WTC11 (cell line): ENCODE results near the gene STX12. TPM values are rescaled to one million over a fixed set of nuclear protein-coding genes. Genes with fewer than 3 reads are reported as not detected.
A peak's percentile ranks its signal among the peaks of the same experiment; 100 is the strongest.

Experiments used
- ATAC-seq: fragments of 200-7000 bp; cut with Tn5 transposase; 2 replicates; pipeline ENCODE4 v1.10.0; 2021; ENCODE audit warnings: mild to moderate bottlenecking, moderate library complexity
- CTCF ChIA-PET: fragments of 300-600 bp; sonication (Branson Sonifier 250); formaldehyde crosslinking; loops from one replicate; lab custom pipeline; 2021; ENCODE audit warnings: antibody characterized with exemption; lab: Charles Lee
- POLR2A ChIA-PET: fragments of 350-600 bp; sonication (Branson Sonifier 250); formaldehyde crosslinking; loops from one replicate; lab custom pipeline; 2021; ENCODE audit warnings: antibody characterized with exemption; lab: Charles Lee
- DNase-seq: peaks from one replicate; pipeline ENCODE4 v3.0.0; 2021; ENCODE audit warnings: low spot score
- H3K27ac Mint-ChIP-seq: 2 replicates; pipeline ENCODE4 v1.8.0; 2021; ENCODE audit warnings: mixed read lengths
- H3K27me3 Mint-ChIP-seq: 2 replicates; pipeline ENCODE4 v1.8.0; 2021; ENCODE audit warnings: low read depth, mild to moderate bottlenecking, moderate library complexity, mixed read lengths
- H3K36me3 Mint-ChIP-seq: 2 replicates; pipeline ENCODE4 v1.8.0; 2021; ENCODE audit warnings: mixed read lengths
- H3K4me1 Mint-ChIP-seq: 2 replicates; pipeline ENCODE4 v1.8.0; 2022; ENCODE audit warnings: mixed read lengths
- H3K4me3 Mint-ChIP-seq: 2 replicates; pipeline ENCODE4 v1.8.0; 2021; ENCODE audit warnings: mild to moderate bottlenecking, moderate library complexity, mixed read lengths
- H3K9me3 Mint-ChIP-seq: 2 replicates; pipeline ENCODE4 v1.8.0; 2021; ENCODE audit warnings: mixed read lengths
- ATF1 ChIP-seq: sonication (generic); formaldehyde crosslinking; IDR thresholded peaks from 2 replicates; pipeline ENCODE4 v1.8.1; 2023; ENCODE audit warnings: mild to moderate bottlenecking, moderate library complexity, missing genetic modification reagents
- IRF2 ChIP-seq: sonication (generic); formaldehyde crosslinking; IDR thresholded peaks from 2 replicates; pipeline ENCODE4 v1.8.0; 2022; ENCODE audit warnings: low read depth, missing genetic modification reagents, borderline replicate concordance
- NFATC4 ChIP-seq: fragments of 250-450 bp; sonication (Bioruptor Pico); IDR thresholded peaks from 2 replicates; pipeline ENCODE4 v1.9.0; 2021; ENCODE audit warnings: mild to moderate bottlenecking
- NFE2L1 ChIP-seq: sonication (generic); formaldehyde crosslinking; IDR thresholded peaks from 2 replicates; pipeline ENCODE4 v1.8.1; 2023; ENCODE audit warnings: missing genetic modification reagents
- OVOL2 ChIP-seq: fragments of 250-450 bp; sonication (Bioruptor Pico); IDR thresholded peaks from 2 replicates; pipeline ENCODE4 v1.9.0; 2021; ENCODE audit warnings: mild to moderate bottlenecking, borderline replicate concordance
- RELA ChIP-seq: sonication (generic); formaldehyde crosslinking; IDR thresholded peaks from 2 replicates; pipeline ENCODE4 v1.8.1; 2022; ENCODE audit warnings: missing genetic modification reagents, mild to moderate bottlenecking, borderline replicate concordance
- SMAD3 ChIP-seq: sonication (generic); formaldehyde crosslinking; IDR thresholded peaks from 2 replicates; pipeline ENCODE4 v1.8.0; 2022; ENCODE audit warnings: missing genetic modification reagents, mild to moderate bottlenecking, borderline replicate concordance
- TEAD4 ChIP-seq: sonication (generic); formaldehyde crosslinking; IDR thresholded peaks from 2 replicates; pipeline ENCODE4 v1.8.0; 2022; ENCODE audit warnings: mild to moderate bottlenecking, missing genetic modification reagents
- ZBTB21 ChIP-seq: sonication (generic); formaldehyde crosslinking; IDR thresholded peaks from 2 replicates; pipeline ENCODE4 v1.8.1; 2023; ENCODE audit warnings: mild to moderate bottlenecking, missing genetic modification reagents, borderline replicate concordance
- ZNF138 ChIP-seq: sonication (generic); formaldehyde crosslinking; conservative IDR thresholded peaks from 2 replicates; pipeline ENCODE4 v1.8.1; 2022; ENCODE audit warnings: mild to moderate bottlenecking, moderate library complexity, missing genetic modification reagents
- ZNF219 ChIP-seq: sonication (generic); formaldehyde crosslinking; IDR thresholded peaks from 2 replicates; pipeline ENCODE4 v1.8.0; 2023; ENCODE audit warnings: missing genetic modification reagents, mild to moderate bottlenecking, borderline replicate concordance
- ZNF232 ChIP-seq: sonication (generic); formaldehyde crosslinking; IDR thresholded peaks from 2 replicates; pipeline ENCODE4 v1.8.0; 2022; ENCODE audit warnings: mild to moderate bottlenecking, missing genetic modification reagents
- ZNF317 ChIP-seq: sonication (generic); formaldehyde crosslinking; IDR thresholded peaks from 2 replicates; pipeline ENCODE4 v1.8.1; 2023; ENCODE audit warnings: low read depth, mild to moderate bottlenecking, moderate library complexity, missing genetic modification reagents, borderline replicate concordance
- ZNF416 ChIP-seq: fragments of 250-450 bp; sonication (Bioruptor Pico); IDR thresholded peaks from 2 replicates; pipeline ENCODE4 v1.9.0; 2021; ENCODE audit warnings: mild to moderate bottlenecking, inconsistent platforms
- total RNA-seq: library from RNA; stranded (reverse); gene quantifications from 3 replicates; pipeline ENCODE4 v1.2.3, GENCODE V29; 2021
- TF ChIP-seq, protein P1 (sequence below): sonication (generic); formaldehyde crosslinking; conservative IDR thresholded peaks from 2 replicates; pipeline ENCODE4 v1.8.1; 2022; ENCODE audit warnings: mild to moderate bottlenecking, missing genetic modification reagents
- TF ChIP-seq, protein P2 (sequence below): sonication (generic); formaldehyde crosslinking; IDR thresholded peaks from 2 replicates; pipeline ENCODE4 v1.8.1; 2022; ENCODE audit warnings: mild to moderate bottlenecking, missing genetic modification reagents, moderate library complexity, borderline replicate concordance
- TF ChIP-seq, protein P3 (sequence below): sonication (generic); formaldehyde crosslinking; IDR thresholded peaks from 2 replicates; pipeline ENCODE4 v1.8.1; 2023; ENCODE audit warnings: mild to moderate bottlenecking, missing genetic modification reagents, borderline replicate concordance
- TF ChIP-seq, protein P4 (sequence below): sonication (generic); formaldehyde crosslinking; IDR thresholded peaks from 2 replicates; pipeline ENCODE4 v1.8.0; 2023; ENCODE audit warnings: mild to moderate bottlenecking, missing genetic modification reagents
- TF ChIP-seq, protein P5 (sequence below): fragments of 250-450 bp; sonication (Bioruptor Pico); IDR thresholded peaks from 2 replicates; pipeline ENCODE4 v1.9.0; 2021; ENCODE audit warnings: mild to moderate bottlenecking
- TF ChIP-seq, protein P6 (sequence below): sonication (generic); formaldehyde crosslinking; IDR thresholded peaks from 2 replicates; pipeline ENCODE4 v1.8.1; 2022; ENCODE audit warnings: mild to moderate bottlenecking, moderate library complexity, missing genetic modification reagents
- TF ChIP-seq, protein P7 (sequence below): sonication (generic); formaldehyde crosslinking; IDR thresholded peaks from 2 replicates; pipeline ENCODE4 v1.8.1; 2023; ENCODE audit warnings: mild to moderate bottlenecking, missing genetic modification reagents

The STX12 gene
- total RNA-seq, 1 experiment from 2014 or later, result 10.3 TPM

DNA sequence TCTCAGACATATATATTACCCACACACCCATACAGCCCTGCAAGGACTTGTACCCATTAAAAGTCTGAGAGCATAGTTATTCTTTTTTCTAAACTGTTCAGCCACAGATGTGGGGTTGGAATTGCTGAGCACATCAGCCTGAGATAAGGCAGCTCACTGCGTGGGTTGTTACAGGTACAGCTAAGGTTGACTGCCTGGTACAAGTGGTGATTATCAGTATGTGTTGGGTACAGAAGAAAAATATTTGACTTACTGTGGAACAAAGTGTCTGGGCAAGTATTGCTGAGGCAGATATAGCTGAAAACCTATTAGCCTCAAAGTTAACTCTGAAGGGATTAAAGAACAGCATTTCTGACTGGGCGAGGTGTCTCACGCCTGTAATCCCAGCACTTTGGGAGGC, 5.0 kb downstream of the STX12 start:
- Mint-ChIP-seq H3K27ac (peak overlapping the region; percentile 16; the same call in 1 of the 2 replicates), H3K27me3 (no peaks in the 10 kb centered on the region; the same call in 1 of the 2 replicates), H3K4me3 (no peak overlapping the region), H3K4me1 (peaks cover 7% of the 10 kb centered on the region; the same call in 1 of the 2 replicates), H3K36me3 (no peaks in the 10 kb centered on the region), H3K9me3 (no peaks in the 10 kb centered on the region)
- no peak for DNase-seq
- ATAC-seq, result no peak
- TF ChIP-seq, protein P1, sequence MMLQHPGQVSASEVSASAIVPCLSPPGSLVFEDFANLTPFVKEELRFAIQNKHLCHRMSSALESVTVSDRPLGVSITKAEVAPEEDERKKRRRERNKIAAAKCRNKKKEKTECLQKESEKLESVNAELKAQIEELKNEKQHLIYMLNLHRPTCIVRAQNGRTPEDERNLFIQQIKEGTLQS, result no peak
- TF ChIP-seq ATF1 (CRISPR knock-in tag) (no peak), RELA (CRISPR knock-in tag) (no peak)
- CTCF ChIA-PET, result interaction anchor here (0.9 kb wide), 1 partner anchor 53 kb away, joined by 3 read pairs; no protein-coding TSS in a partner anchor
- POLR2A ChIA-PET, result no interaction called here

DNA sequence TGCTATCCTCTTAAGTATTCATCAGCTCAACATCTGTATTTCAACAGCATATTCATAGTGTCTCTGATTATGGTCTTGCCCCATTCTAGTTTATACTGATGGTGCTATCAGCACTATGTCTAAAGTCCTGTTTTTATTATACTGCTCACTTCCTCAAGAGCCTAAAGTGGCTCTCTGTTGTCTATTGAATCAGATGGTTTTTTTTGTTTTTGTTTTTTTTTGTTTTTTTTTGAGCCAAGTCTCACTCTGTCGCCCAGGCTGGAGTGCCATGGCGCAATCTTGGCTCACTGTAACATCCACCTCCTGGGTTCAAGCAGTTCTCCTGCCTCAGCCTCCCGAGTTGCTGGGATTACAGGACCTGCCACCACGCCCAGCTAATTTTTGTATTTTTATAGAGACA, 6.1 kb downstream of the STX12 start:
- TF ChIP-seq ATF1 (CRISPR knock-in tag), result no peak
- TF ChIP-seq, protein P2, sequence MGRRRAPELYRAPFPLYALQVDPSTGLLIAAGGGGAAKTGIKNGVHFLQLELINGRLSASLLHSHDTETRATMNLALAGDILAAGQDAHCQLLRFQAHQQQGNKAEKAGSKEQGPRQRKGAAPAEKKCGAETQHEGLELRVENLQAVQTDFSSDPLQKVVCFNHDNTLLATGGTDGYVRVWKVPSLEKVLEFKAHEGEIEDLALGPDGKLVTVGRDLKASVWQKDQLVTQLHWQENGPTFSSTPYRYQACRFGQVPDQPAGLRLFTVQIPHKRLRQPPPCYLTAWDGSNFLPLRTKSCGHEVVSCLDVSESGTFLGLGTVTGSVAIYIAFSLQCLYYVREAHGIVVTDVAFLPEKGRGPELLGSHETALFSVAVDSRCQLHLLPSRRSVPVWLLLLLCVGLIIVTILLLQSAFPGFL (CRISPR knock-in tag), result no peak
- no peak for TF ChIP-seq NFE2L1 (CRISPR knock-in tag)
- TF ChIP-seq ZNF416 (CRISPR knock-in tag), result no peak
- no peak for TF ChIP-seq ZNF219
- TF ChIP-seq, protein P3, sequence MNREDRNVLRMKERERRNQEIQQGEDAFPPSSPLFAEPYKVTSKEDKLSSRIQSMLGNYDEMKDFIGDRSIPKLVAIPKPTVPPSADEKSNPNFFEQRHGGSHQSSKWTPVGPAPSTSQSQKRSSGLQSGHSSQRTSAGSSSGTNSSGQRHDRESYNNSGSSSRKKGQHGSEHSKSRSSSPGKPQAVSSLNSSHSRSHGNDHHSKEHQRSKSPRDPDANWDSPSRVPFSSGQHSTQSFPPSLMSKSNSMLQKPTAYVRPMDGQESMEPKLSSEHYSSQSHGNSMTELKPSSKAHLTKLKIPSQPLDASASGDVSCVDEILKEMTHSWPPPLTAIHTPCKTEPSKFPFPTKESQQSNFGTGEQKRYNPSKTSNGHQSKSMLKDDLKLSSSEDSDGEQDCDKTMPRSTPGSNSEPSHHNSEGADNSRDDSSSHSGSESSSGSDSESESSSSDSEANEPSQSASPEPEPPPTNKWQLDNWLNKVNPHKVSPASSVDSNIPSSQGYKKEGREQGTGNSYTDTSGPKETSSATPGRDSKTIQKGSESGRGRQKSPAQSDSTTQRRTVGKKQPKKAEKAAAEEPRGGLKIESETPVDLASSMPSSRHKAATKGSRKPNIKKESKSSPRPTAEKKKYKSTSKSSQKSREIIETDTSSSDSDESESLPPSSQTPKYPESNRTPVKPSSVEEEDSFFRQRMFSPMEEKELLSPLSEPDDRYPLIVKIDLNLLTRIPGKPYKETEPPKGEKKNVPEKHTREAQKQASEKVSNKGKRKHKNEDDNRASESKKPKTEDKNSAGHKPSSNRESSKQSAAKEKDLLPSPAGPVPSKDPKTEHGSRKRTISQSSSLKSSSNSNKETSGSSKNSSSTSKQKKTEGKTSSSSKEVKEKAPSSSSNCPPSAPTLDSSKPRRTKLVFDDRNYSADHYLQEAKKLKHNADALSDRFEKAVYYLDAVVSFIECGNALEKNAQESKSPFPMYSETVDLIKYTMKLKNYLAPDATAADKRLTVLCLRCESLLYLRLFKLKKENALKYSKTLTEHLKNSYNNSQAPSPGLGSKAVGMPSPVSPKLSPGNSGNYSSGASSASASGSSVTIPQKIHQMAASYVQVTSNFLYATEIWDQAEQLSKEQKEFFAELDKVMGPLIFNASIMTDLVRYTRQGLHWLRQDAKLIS (CRISPR knock-in tag), result no peak
- no peak for TF ChIP-seq ZBTB21 (CRISPR knock-in tag)
- TF ChIP-seq, protein P4, sequence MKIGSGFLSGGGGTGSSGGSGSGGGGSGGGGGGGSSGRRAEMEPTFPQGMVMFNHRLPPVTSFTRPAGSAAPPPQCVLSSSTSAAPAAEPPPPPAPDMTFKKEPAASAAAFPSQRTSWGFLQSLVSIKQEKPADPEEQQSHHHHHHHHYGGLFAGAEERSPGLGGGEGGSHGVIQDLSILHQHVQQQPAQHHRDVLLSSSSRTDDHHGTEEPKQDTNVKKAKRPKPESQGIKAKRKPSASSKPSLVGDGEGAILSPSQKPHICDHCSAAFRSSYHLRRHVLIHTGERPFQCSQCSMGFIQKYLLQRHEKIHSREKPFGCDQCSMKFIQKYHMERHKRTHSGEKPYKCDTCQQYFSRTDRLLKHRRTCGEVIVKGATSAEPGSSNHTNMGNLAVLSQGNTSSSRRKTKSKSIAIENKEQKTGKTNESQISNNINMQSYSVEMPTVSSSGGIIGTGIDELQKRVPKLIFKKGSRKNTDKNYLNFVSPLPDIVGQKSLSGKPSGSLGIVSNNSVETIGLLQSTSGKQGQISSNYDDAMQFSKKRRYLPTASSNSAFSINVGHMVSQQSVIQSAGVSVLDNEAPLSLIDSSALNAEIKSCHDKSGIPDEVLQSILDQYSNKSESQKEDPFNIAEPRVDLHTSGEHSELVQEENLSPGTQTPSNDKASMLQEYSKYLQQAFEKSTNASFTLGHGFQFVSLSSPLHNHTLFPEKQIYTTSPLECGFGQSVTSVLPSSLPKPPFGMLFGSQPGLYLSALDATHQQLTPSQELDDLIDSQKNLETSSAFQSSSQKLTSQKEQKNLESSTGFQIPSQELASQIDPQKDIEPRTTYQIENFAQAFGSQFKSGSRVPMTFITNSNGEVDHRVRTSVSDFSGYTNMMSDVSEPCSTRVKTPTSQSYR, result no peak
- TF ChIP-seq ZNF232 (CRISPR knock-in tag), result no peak
- no peak for TF ChIP-seq SMAD3 (CRISPR knock-in tag)
- TF ChIP-seq ZNF317, result no peak
- TF ChIP-seq TEAD4 (CRISPR knock-in tag), result no peak
- TF ChIP-seq NFATC4, result no peak
- TF ChIP-seq, protein P5, sequence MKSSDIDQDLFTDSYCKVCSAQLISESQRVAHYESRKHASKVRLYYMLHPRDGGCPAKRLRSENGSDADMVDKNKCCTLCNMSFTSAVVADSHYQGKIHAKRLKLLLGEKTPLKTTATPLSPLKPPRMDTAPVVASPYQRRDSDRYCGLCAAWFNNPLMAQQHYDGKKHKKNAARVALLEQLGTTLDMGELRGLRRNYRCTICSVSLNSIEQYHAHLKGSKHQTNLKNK (CRISPR knock-in tag), result no peak
- TF ChIP-seq OVOL2, result no peak
- TF ChIP-seq ZNF138, result no peak
- TF ChIP-seq, protein P6, sequence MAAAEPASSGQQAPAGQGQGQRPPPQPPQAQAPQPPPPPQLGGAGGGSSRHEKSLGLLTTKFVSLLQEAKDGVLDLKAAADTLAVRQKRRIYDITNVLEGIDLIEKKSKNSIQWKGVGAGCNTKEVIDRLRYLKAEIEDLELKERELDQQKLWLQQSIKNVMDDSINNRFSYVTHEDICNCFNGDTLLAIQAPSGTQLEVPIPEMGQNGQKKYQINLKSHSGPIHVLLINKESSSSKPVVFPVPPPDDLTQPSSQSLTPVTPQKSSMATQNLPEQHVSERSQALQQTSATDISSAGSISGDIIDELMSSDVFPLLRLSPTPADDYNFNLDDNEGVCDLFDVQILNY, result no peak
- TF ChIP-seq, protein P7, sequence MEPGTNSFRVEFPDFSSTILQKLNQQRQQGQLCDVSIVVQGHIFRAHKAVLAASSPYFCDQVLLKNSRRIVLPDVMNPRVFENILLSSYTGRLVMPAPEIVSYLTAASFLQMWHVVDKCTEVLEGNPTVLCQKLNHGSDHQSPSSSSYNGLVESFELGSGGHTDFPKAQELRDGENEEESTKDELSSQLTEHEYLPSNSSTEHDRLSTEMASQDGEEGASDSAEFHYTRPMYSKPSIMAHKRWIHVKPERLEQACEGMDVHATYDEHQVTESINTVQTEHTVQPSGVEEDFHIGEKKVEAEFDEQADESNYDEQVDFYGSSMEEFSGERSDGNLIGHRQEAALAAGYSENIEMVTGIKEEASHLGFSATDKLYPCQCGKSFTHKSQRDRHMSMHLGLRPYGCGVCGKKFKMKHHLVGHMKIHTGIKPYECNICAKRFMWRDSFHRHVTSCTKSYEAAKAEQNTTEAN (CRISPR knock-in tag), result no peak
- no peak for TF ChIP-seq IRF2 (CRISPR knock-in tag)
- Mint-ChIP-seq H3K4me1 (peaks cover under 1% of the 10 kb centered on the region; the same call in 1 of the 2 replicates), H3K9me3 (no peaks in the 10 kb centered on the region), H3K27ac (no peak overlapping the region), H3K27me3 (no peaks in the 10 kb centered on the region; the same call in 1 of the 2 replicates), H3K36me3 (no peaks in the 10 kb centered on the region), H3K4me3 (no peak overlapping the region)
- POLR2A ChIA-PET, result no interaction called here
- ATAC-seq, result no peak
- CTCF ChIA-PET, result no interaction called here
- no peak for DNase-seq
